HCT116 (cell line): ENCODE results near the gene NHSL2. TPM values are rescaled to one million over a fixed set of nuclear protein-coding genes. Genes with fewer than 3 reads are reported as not detected.

ENCODE experiments used
- ATAC-seq: fragments of 200-7000 bp; cut with Tn5 transposase; 2 replicates; pipeline ENCODE4 v1.9.1; 2020; ENCODE audit warnings: mild to moderate bottlenecking, moderate library complexity
- BruUV-seq: library from RNA; stranded (reverse); fragments of 400-500 nt; replicated peaks from 2 replicates; lab custom pipeline; 2021; lab: Mats Ljungman, UMichigan
- CTCF ChIA-PET: fragments of 300-600 bp; sonication (Branson Sonifier 250); formaldehyde crosslinking; loops from one replicate; lab custom pipeline; 2021; ENCODE audit warnings: antibody characterized with exemption; lab: Charles Lee
- POLR2A ChIA-PET: fragments of 300-600, 350-600 bp; sonication (Branson Sonifier 250); formaldehyde crosslinking; loops from one replicate; lab custom pipeline; 2021; ENCODE audit warnings: antibody characterized with exemption; lab: Charles Lee
- RAD21 ChIA-PET, 2 experiments: fragments of 300-600 bp; sonication (Branson Sonifier 250); formaldehyde crosslinking; loops; one replicate each; lab custom pipeline; 2023; ENCODE audit warnings: low total read pairs in 2 of 2; ENCODE audit not compliant: uncharacterized antibody in 2 of 2, unreplicated experiment in 2 of 2, low non-redundant PET in 1 of 2; lab: Charles Lee
- DNase-seq: peaks from one replicate; pipeline ENCODE4 v3.0.0-alpha.2; 2010; ENCODE audit warnings: low read depth, low spot score
- H2AFZ ChIP-seq: fragments of 200-600 bp; shearing (Covaris generic), sonication (generic); 2 replicates; pipeline ENCODE4 v1.6.1; 2017; ENCODE audit warnings: low read depth, mixed run types, mixed read lengths, antibody characterized with exemption, low read length; ENCODE audit not compliant: poor library complexity, severe bottlenecking
- H3K27ac ChIP-seq: 2 replicates; pipeline ENCODE4 v1.5.1; 2012; ENCODE audit warnings: low read depth, low read length
- H3K27me3 ChIP-seq: fragments of 200-600 bp; sonication (generic); 2 replicates; pipeline ENCODE4 v1.6.1; 2016; ENCODE audit warnings: mixed run types, low read length, mixed read lengths; ENCODE audit not compliant: insufficient read depth
- H3K36me3 ChIP-seq, 2 experiments: fragments of 200-500 bp in 1 of 2; fragments of 200-600 bp in 1 of 2; sonication (Bioruptor generic) in 1 of 2; sonication (generic) in 1 of 2; 2 replicates each; pipeline versions ENCODE4 v1.5.1 to v1.6.1; 2014 to 2016; ENCODE audit warnings: low read length in 2 of 2, inconsistent platforms in 1 of 2, mixed read lengths in 1 of 2, mixed run types in 1 of 2; ENCODE audit not compliant: insufficient read depth in 2 of 2, control insufficient read depth in 1 of 2
- H3K4me1 ChIP-seq, 2 experiments: fragments of 200-600 bp in 1 of 2; sonication (generic) in 1 of 2; 2 replicates each; pipeline versions ENCODE4 v1.5.1 to v1.6.1; 2012 to 2017; ENCODE audit warnings: low read length in 2 of 2, inconsistent platforms in 1 of 2, mild to moderate bottlenecking in 1 of 2, mixed read lengths in 1 of 2, mixed run types in 1 of 2, moderate library complexity in 1 of 2; ENCODE audit not compliant: insufficient read depth in 2 of 2, control insufficient read depth in 1 of 2
- H3K4me2 ChIP-seq: fragments of 200-600 bp; sonication (generic); 2 replicates; pipeline ENCODE4 v1.6.1; 2017; ENCODE audit warnings: mixed run types, low read length, mixed read lengths
- H3K4me3 ChIP-seq, 2 experiments: fragments of 200-600 bp in 1 of 2; sonication (generic) in 1 of 2; replicated peaks in 1 of 2; 2 replicates each; pipeline ENCODE4 v1.5.1; 2011 to 2016; ENCODE audit warnings: low read length in 2 of 2, control low read depth in 1 of 2, low read depth in 1 of 2, mild to moderate bottlenecking in 1 of 2, mixed read lengths in 1 of 2, mixed run types in 1 of 2
- H3K79me2 ChIP-seq: fragments of 200-600 bp; sonication (generic); 2 replicates; pipeline ENCODE4 v1.6.1; 2017; ENCODE audit warnings: mild to moderate bottlenecking, mixed run types, low read length, moderate library complexity, mixed read lengths; ENCODE audit not compliant: insufficient read depth
- H3K9ac ChIP-seq: fragments of 200-600 bp; sonication (generic); 2 replicates; pipeline ENCODE4 v1.6.1; 2016; ENCODE audit warnings: low read length, mixed read lengths
- H3K9me2 ChIP-seq: fragments of 200-600 bp; sonication (generic), shearing (Covaris generic); 2 replicates; pipeline ENCODE4 v1.6.1; 2017; ENCODE audit warnings: mixed run types, mild to moderate bottlenecking, moderate library complexity; ENCODE audit not compliant: insufficient read depth
- H3K9me3 ChIP-seq, 2 experiments: fragments of 200-500 bp in 1 of 2; fragments of 200-600 bp in 1 of 2; sonication (Bioruptor generic) in 1 of 2; sonication (generic) in 1 of 2; 2 replicates each; pipeline ENCODE4 v1.6.1; 2014 to 2017; ENCODE audit warnings: low read length in 2 of 2, mixed read lengths in 2 of 2, inconsistent platforms in 1 of 2, low read depth in 1 of 2, mild to moderate bottlenecking in 1 of 2, mixed run types in 1 of 2, moderate library complexity in 1 of 2; ENCODE audit not compliant: control insufficient read depth in 1 of 2, insufficient read depth in 1 of 2
- H4K20me1 ChIP-seq: fragments of 200-600 bp; sonication (generic), shearing (Covaris generic); 2 replicates; pipeline ENCODE4 v1.6.1; 2017; ENCODE audit warnings: mixed run types, mild to moderate bottlenecking, moderate library complexity; ENCODE audit not compliant: insufficient read depth
- CBX3 ChIP-seq: IDR thresholded peaks from 2 replicates; pipeline ENCODE4 v1.6.1; 2012; ENCODE audit warnings: low read depth
- CEBPB ChIP-seq: IDR thresholded peaks from 2 replicates; pipeline ENCODE4 v1.6.1; 2012; ENCODE audit warnings: low read depth
- EGR1 ChIP-seq: IDR thresholded peaks from 2 replicates; pipeline ENCODE4 v1.6.1; 2012; ENCODE audit warnings: low read depth
- ELF1 ChIP-seq: IDR thresholded peaks from 2 replicates; pipeline ENCODE4 v1.6.1; 2012; ENCODE audit warnings: low read depth, borderline replicate concordance
- EZH2 ChIP-seq: fragments of 200-600 bp; sonication (generic); IDR thresholded peaks from 2 replicates; pipeline ENCODE4 v1.6.1; 2017; ENCODE audit warnings: antibody characterized with exemption, mixed run types
- FOSL1 ChIP-seq: IDR thresholded peaks from 2 replicates; pipeline ENCODE4 v1.6.1; 2012; ENCODE audit warnings: low read depth
- POLR2A ChIP-seq: IDR thresholded peaks from 2 replicates; pipeline ENCODE4 v1.7.0; 2011; ENCODE audit warnings: borderline replicate concordance; ENCODE audit not compliant: insufficient read depth, insufficient read length; ENCODE audit errors: extremely low read depth
- POLR2AphosphoS5 ChIP-seq: IDR thresholded peaks from 2 replicates; pipeline ENCODE4 v1.6.1; 2011; ENCODE audit warnings: mild to moderate bottlenecking, low read depth, low read length, moderate library complexity
- SIN3A ChIP-seq: IDR thresholded peaks from 2 replicates; pipeline ENCODE4 v1.6.1; 2012; ENCODE audit warnings: low read depth
- SP1 ChIP-seq: IDR thresholded peaks from 2 replicates; pipeline ENCODE4 v1.6.1; 2012; ENCODE audit warnings: low read depth
- YY1 ChIP-seq: IDR thresholded peaks from 2 replicates; pipeline ENCODE4 v1.6.1; 2011; ENCODE audit warnings: low read length, low read depth, moderate library complexity, mild to moderate bottlenecking; ENCODE audit not compliant: insufficient replicate concordance; ENCODE audit errors: extremely low read depth
- ZBTB33 ChIP-seq: IDR thresholded peaks from 2 replicates; pipeline ENCODE4 v1.6.1; 2011; ENCODE audit warnings: mild to moderate bottlenecking, low read length, moderate library complexity; ENCODE audit not compliant: insufficient replicate concordance; ENCODE audit errors: extremely low read depth
- ZFX ChIP-seq: fragments of 450-650 bp; IDR thresholded peaks from 2 replicates; pipeline ENCODE4 v1.6.1; 2017
- ZNF274 ChIP-seq: fragments of 200-500 bp; sonication (Bioruptor generic); IDR thresholded peaks from 2 replicates; pipeline ENCODE4 v1.6.1; 2014; ENCODE audit warnings: mild to moderate bottlenecking, low read depth, low read length, inconsistent platforms
- intact Hi-C: fragments of 100-400 bp; cut with micrococcal nuclease; formaldehyde crosslinking; loops from 2 replicates; pipeline ENCODE4 v1.10.0; 2022
- total RNA-seq: library from RNA; stranded (reverse); gene quantifications from one replicate; pipeline ENCODE4 v1.2.1, GENCODE V29; 2021; ENCODE audit not compliant: unreplicated experiment
- TF ChIP-seq, protein P1 (sequence below), 3 experiments: fragments of 200-600 bp in 1 of 3; sonication (generic) in 1 of 3; IDR thresholded peaks in 2 of 3; conservative IDR thresholded peaks in 1 of 3; 2 replicates each; pipeline ENCODE4 v1.5.1; 2012 to 2017; ENCODE audit warnings: low read depth in 2 of 3, low read length in 2 of 3, antibody characterized with exemption in 1 of 3, borderline replicate concordance in 1 of 3, control low read depth in 1 of 3, mild to moderate bottlenecking in 1 of 3, mixed read lengths in 1 of 3, mixed run types in 1 of 3, moderate library complexity in 1 of 3; ENCODE audit not compliant: insufficient read depth in 1 of 3

The NHSL2 gene
- total RNA-seq, 1 experiment from 2014 or later: 0.22 TPM

- CTCF ChIA-PET: no interaction called here
- BruUV-seq: no TSS peak
- POLR2A ChIA-PET: no interaction called here
Measured at GRCh38 chrX:71978164-71978563, 67.5 kb downstream of the NHSL2 start.

GRCh38 chrX:71989768-71990426, 79.3 kb downstream of the NHSL2 start:
- CTCF ChIA-PET: interaction anchor here (1.2 kb wide), 1 partner anchor 8 kb away, joined by 3 read pairs; no protein-coding TSS in a partner anchor
- no peaks in the 10 kb centered on the region for H3K9me2 ChIP-seq
- POLR2A ChIA-PET: no interaction called here
- no peaks in the 10 kb centered on the region for H3K4me1 ChIP-seq
- no peak overlapping the region for H3K9ac ChIP-seq
- DNase-seq: no peak
- ATAC-seq: no peak
- H3K4me2 ChIP-seq: no peak overlapping the region
- H3K4me3 ChIP-seq: no peak overlapping the region
- RAD21 ChIA-PET: no interaction called here
- no peak overlapping the region for H3K27ac ChIP-seq
- no TSS peak for BruUV-seq
- no peak overlapping the region for H2AFZ ChIP-seq
- H4K20me1 ChIP-seq: no peaks in the 10 kb centered on the region
- H3K9me3 ChIP-seq: no peaks in the 10 kb centered on the region
- H3K36me3 ChIP-seq: no peaks in the 10 kb centered on the region
- intact Hi-C loops: no loop called here
- H3K79me2 ChIP-seq: no peaks in the 10 kb centered on the region
- no peaks in the 10 kb centered on the region for H3K27me3 ChIP-seq
- TF ChIP-seq ELF1 (no peak), CBX3 (no peak), POLR2A (no peak), POLR2AphosphoS5 (no peak), FOSL1 (no peak), ZFX (no peak), ZBTB33 (no peak)
- TF ChIP-seq, protein P1, sequence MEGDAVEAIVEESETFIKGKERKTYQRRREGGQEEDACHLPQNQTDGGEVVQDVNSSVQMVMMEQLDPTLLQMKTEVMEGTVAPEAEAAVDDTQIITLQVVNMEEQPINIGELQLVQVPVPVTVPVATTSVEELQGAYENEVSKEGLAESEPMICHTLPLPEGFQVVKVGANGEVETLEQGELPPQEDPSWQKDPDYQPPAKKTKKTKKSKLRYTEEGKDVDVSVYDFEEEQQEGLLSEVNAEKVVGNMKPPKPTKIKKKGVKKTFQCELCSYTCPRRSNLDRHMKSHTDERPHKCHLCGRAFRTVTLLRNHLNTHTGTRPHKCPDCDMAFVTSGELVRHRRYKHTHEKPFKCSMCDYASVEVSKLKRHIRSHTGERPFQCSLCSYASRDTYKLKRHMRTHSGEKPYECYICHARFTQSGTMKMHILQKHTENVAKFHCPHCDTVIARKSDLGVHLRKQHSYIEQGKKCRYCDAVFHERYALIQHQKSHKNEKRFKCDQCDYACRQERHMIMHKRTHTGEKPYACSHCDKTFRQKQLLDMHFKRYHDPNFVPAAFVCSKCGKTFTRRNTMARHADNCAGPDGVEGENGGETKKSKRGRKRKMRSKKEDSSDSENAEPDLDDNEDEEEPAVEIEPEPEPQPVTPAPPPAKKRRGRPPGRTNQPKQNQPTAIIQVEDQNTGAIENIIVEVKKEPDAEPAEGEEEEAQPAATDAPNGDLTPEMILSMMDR (IDR thresholded peaks at IDR 0.05 in 2 of 3, conservative IDR thresholded peaks at IDR 0.05 in 1 of 3; ENCODE audit: borderline replicate concordance in 1 of 3, insufficient read depth in 1 of 3, low read depth in 2 of 3, low read length in 2 of 3): no peak

More at GRCh38 chrX:71978164-71978563, 67.5 kb downstream of the NHSL2 start:
- Histone ChIP-seq H3K27me3 (no peaks in the 10 kb centered on the region), H3K4me2 (no peak overlapping the region), H3K9me2 (no peaks in the 10 kb centered on the region), H4K20me1 (no peaks in the 10 kb centered on the region), H3K79me2 (no peaks in the 10 kb centered on the region), H3K36me3 (no peaks in the 10 kb centered on the region), H3K9me3 (no peaks in the 10 kb centered on the region), H2AFZ (no peak overlapping the region), H3K4me1 (no peaks in the 10 kb centered on the region), H3K27ac (no peak overlapping the region), H3K9ac (no peak overlapping the region), H3K4me3 (no peak overlapping the region)
- DNase-seq (no peak), ATAC-seq (no peak)
- intact Hi-C loops: no loop called here
- RAD21 ChIA-PET: no interaction called here
- no peak for TF ChIP-seq SIN3A
- TF ChIP-seq SP1: no peak
- TF ChIP-seq YY1: no peak
- TF ChIP-seq, protein P1 (IDR thresholded peaks at IDR 0.05 in 2 of 3, conservative IDR thresholded peaks at IDR 0.05 in 1 of 3; ENCODE audit: borderline replicate concordance in 1 of 3, insufficient read depth in 1 of 3, low read depth in 2 of 3, low read length in 2 of 3): no peak
- no peak for TF ChIP-seq EGR1
- TF ChIP-seq CEBPB: no peak
- no peak for TF ChIP-seq EZH2
- no peak for TF ChIP-seq ZNF274
